GM21447 (cell line): ENCODE data around the gene GSDME.
"Not testable (repeated sequence)": the region's sequence is repeated elsewhere in the genome, so short reads cannot be mapped to it uniquely, and the experiment has no call there.

Source experiments
- ATAC-seq: cut with Tn5 transposase; IDR thresholded peaks from one replicate; pipeline ENCODE4 v1.9.1; 2021; ENCODE audit not compliant: unreplicated experiment

GSDME gene

GRCh38 chr7:24742506-24743162 is 14.6 kb downstream of the GSDME start:
- no peak for ATAC-seq

- ATAC-seq = no peak
Measured at GRCh38 chr7:24741679-24742505, 15.4 kb downstream of the GSDME start.

- no peak for ATAC-seq
Measured at GRCh38 chr7:24740871-24741270, 16.4 kb downstream of the GSDME start.

GRCh38 chr7:24739306-24739705 is 18.0 kb downstream of the GSDME start:
- no peak for ATAC-seq

DNA sequence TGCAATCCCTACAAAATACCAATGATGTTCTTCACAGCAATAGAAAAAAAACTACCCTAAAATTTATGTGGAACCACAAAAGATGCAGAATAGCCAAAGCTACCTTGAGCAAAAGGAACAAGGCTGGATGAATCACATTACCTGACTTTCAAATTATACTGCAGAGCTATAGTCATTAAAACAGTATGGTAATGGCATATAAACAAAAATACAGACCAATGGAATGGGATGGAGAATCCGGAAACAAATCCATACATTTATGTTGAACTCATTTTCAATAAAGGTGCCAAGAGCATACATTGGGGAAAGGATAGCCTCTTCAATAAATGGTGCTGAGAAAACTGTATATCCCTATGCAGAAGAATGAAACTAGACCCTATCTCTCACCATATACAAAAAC is 18.7 kb downstream of the GSDME start:
- ATAC-seq = no peak

- no peak for ATAC-seq
Measured at GRCh38 chr7:24737281-24737680, 20.0 kb downstream of the GSDME start.

GRCh38 chr7:24735594-24735993 is 21.7 kb downstream of the GSDME start:
- not testable (repeated sequence) for ATAC-seq

DNA sequence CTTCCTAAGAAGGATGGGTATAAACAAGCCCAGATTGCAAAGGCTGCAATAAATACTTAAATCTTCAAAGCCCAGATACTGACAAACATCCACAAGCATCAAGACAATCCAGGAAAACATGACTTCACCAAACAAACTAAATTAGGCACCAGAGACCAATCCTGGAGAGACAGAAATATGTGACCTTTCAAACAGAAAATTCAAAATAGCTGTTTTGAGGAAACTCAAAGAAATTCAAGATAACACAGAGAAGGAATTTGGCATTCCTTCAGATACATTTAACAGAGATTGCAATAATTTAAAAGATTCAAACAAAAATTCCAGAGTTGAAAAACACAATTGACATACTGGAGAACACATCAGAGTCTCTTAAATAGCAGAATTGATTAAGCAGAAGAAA is 23.0 kb downstream of the GSDME start:
- no peak for ATAC-seq

- no peak for ATAC-seq
Measured at GRCh38 chr7:24733414-24734060, 23.7 kb downstream of the GSDME start.

DNA sequence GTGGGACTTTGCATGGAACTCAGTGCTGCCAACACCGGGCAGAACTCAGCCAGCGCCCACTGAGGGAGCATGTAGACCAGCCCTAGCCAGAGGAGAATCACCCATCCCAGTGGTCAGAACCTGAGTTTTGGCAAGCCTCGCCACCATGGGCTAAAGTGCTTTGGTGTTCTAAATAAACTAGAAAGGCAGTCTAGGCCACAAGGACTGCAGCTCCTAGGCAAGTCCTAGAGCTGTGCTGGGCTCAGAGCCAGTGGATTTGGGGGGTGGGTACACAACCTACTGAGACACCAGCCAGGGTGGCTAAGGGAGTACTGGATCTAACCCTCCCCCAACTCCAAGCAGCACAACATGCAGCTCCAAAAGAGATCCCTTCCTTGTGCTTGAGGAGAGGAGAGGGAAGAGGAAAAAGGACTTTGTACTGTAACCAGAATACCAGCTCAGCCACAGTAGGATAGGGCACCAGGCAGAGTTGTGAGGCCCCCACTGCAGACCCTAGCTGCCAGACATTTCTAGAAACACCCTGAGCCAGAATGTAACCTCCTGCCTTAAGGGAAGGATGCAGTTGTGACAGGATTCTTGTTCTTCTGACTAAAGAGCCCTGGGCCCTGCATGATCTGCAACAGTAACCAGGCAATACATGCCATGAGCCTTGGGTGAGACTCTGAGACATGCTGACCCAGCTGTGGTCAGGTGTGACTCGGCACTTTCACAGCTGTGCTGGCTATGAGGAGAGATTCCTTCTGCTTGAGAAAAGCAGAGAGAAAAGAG is 24.4 kb downstream of the GSDME start:
- peak; percentile 64 for ATAC-seq

DNA sequence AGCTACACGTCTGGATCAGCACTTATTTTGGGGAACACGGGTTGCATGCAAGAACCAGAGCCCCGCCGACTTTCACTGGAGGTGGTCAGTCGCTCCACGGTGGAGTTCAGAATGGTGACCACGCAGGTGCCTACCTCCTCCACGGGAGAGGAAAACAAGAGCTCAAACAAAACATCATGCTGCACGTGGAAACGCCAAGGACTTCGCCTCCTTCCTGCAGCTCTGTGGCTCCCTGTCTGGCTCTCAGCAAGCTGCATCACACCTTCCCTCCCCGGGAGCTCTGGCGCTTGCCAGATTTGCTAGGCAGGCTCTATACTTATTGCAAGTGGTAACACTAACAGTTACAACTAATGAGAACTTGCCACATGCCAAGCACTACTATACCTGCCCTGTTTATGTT is 26.0 kb downstream of the GSDME start:
- ATAC-seq = no peak

- ATAC-seq = no peak
Measured at GRCh38 chr7:24730018-24730369, 27.3 kb downstream of the GSDME start.

GRCh38 chr7:24729365-24730017 is 27.8 kb downstream of the GSDME start:
- no peak for ATAC-seq

GRCh38 chr7:24728503-24729364 is 28.5 kb downstream of the GSDME start:
- peak; percentile 41 for ATAC-seq

- ATAC-seq = no peak
Measured at GRCh38 chr7:24728121-24728500, 29.2 kb downstream of the GSDME start.

DNA sequence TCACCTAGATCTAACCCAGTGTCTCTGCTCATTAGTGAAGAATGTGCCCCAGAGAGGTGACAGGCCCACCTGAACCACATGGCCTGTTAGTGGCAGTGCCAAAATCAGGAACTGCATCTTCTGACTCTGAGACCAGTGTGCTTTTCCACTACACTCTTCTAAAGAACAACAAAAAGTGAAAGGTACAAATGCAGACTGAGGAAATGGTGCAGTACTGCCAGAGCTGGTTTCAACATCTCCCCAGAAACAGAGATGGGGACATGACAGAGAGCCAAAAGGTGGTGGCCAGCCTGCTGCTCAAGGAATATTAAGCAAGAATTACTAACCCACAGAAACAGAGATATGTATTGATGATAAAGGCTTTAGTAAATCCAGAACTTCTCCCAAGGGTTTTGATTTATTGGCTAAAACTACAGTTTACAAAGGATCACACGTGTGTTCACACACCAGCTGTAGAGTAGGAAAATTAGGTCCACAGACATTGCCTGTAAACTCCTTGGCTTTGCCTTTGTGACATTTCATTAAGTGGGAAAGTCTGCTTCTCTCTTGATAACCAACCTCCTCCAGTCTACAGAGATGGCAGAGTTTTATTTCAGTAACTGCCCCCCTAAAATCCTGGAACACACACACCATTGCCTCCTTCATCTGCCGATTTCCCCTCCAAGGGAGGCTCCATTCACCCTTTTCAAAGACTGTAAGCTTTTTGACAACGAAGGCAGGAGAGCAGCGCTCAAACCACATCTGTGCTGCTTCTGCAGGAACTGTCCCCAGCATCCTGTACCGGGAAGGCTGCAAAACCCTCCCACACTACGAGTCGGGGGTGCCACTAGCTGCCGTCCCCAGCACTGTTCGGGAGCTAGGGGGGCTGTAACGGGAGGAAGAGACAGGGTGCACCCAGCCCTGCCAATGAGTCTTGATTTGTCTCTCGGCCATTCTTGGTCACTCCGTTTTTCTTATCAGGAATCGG is 29.8 kb downstream of the GSDME start:
- ATAC-seq = peak; percentile 81

DNA sequence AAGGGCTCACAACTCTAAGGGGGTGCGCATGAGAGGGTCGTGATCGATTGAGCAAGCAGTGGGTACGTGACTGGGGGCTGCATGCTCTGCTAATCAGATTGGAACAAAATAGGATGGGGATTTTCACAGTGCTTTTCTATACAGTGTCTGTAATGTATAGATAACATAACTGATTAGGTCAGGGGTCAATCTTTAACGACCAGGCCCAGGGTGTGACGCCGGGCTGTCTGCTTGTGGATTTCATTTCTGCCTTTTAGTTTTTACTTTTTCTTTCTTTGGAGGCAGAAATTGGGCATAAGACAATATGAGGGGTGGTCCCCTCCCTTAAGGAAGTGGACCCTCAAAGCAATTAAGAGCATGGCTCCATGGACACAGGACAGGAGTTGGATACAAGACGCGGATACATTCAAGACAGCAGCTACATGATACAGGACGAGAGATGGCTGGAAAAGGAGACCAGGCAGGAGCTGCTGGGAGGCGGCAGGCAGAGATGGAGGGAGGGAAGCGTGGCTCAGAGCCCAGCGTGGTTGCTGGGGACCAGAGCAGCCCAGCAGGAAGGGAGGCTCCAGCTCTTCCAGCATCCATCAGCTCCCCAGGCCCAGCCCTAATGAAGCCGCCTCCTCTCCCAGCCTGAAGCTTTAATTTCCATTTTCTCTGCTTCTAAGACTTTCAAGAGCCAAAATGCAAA is 31.6 kb downstream of the GSDME start:
- no peak for ATAC-seq
